ENCODE results near the gene PDP2. TPM values are rescaled to one million over a fixed set of nuclear protein-coding genes. Genes with fewer than 3 reads are reported as not detected.

PDP2 gene
- total and polyA plus RNA-seq, 10 of the 15 experiments (the other 5 are each of a cell fraction or from before 2014, with no cell fraction given): 1.9 to 31.1 (median 6.2) TPM

- Histone ChIP-seq H3K4me2 (ENCODE audit: control insufficient read depth, insufficient read depth) (no peak overlapping the region), H3K9ac (ENCODE audit: control insufficient read depth, insufficient read depth, low read length) (no peak overlapping the region), H3K4me3 (no peak overlapping the region), H4K20me1 (ENCODE audit: control insufficient read depth, insufficient read depth) (no peaks in the 10 kb centered on the region), H3K4me1 (ENCODE audit: control insufficient read depth, insufficient read depth, low read length) (peaks cover 2% of the 10 kb centered on the region), H3K79me2 (ENCODE audit: control insufficient read depth, insufficient read depth, low read length) (no peaks in the 10 kb centered on the region), H3K36me3 (ENCODE audit: control insufficient read depth in 2 of 2, insufficient read depth in 2 of 2, low read length in 1 of 2) (no peaks in the 10 kb centered on the region), H3K9me3 (replicated peaks; ENCODE audit: control insufficient read depth, insufficient read depth, low read length) (no peaks in the 10 kb centered on the region), H3K27me3 (replicated peaks in 1 of 2; ENCODE audit: control insufficient read depth in 2 of 2, insufficient read depth in 2 of 2, low read length in 1 of 2) (peaks cover 0 to 3% of the 10 kb centered on the region in 2 experiments; a peak in 3 of 4 replicates), H2AFZ (ENCODE audit: control insufficient read depth, low read depth, low read length) (no peak overlapping the region), H3K27ac (ENCODE audit: control insufficient read depth, insufficient read depth) (no peak overlapping the region)
- intact Hi-C loops (cut with micrococcal nuclease; ENCODE audit: unreplicated experiment) (no loop called here), in situ Hi-C loops (cut with MboI) (no loop called here)
- FAIRE-seq: no peak
- SMC1A ChIA-PET (ENCODE audit: uncharacterized antibody, unreplicated experiment): interaction anchor here (1.1 kb wide), 1 partner anchor 9 kb away, joined by 3 read pairs; no protein-coding TSS in a partner anchor
- POLR2A ChIA-PET: interaction anchor here (0.5 kb wide), 1 partner anchor 415 kb away, joined by 5 read pairs; no protein-coding TSS in a partner anchor
- no peak for TF ChIP-seq EED (IDR thresholded peaks at IDR 0.05; ENCODE audit: low read depth)
- no peak for TF ChIP-seq SPI1 (IDR thresholded peaks at IDR 0.05; ENCODE audit: borderline replicate concordance, insufficient read depth, low read depth, low read length)
- TF ChIP-seq TBL1XR1 (IDR thresholded peaks at IDR 0.05; ENCODE audit: low read depth, low read length): no peak
- TF ChIP-seq BRCA1 (IDR thresholded peaks at IDR 0.05; ENCODE audit: low read depth, low read length): no peak
- TF ChIP-seq REST (IDR thresholded peaks at IDR 0.05; ENCODE audit: low read depth, low read length): no peak
- no peak for TF ChIP-seq USF2 (IDR thresholded peaks at IDR 0.05; ENCODE audit: borderline replicate concordance, low read depth, low read length)
- no peak for TF ChIP-seq NBN (IDR thresholded peaks at IDR 0.05)
- TF ChIP-seq STAT3 (IDR thresholded peaks at IDR 0.05; ENCODE audit: low read depth, low read length): no peak
- no peak for TF ChIP-seq CUX1 (IDR thresholded peaks at IDR 0.05; ENCODE audit: insufficient replicate concordance, low read depth, low read length)
- TF ChIP-seq PML (IDR thresholded peaks at IDR 0.05; ENCODE audit: low read length): no peak
- no peak for TF ChIP-seq ZNF24 (IDR thresholded peaks at IDR 0.05)
- no peak for TF ChIP-seq MXI1 (IDR thresholded peaks at IDR 0.05; ENCODE audit: low read depth, low read length)
- TF ChIP-seq SMAD1 (IDR thresholded peaks at IDR 0.05; ENCODE audit: low read depth, partially characterized antibody): no peak
- TF ChIP-seq SUPT20H (IDR thresholded peaks at IDR 0.05; ENCODE audit: borderline replicate concordance, control insufficient read depth, low read depth, low read length): no peak
- 32% methylated on average over 2 of the region's 2 CpGs for WGBS (ENCODE audit: insufficient coverage, insufficient replicate concordance, low lambda C conversion rate, missing lambda C conversion rate)
- CTCF ChIA-PET: interaction anchor here (1.0 to 1.1 kb wide), 2 partner anchors 13 to 25 kb away, joined by 3 read pairs; no protein-coding TSS in a partner anchor
- no TSS peak for BruUV-seq (replicated peaks)
- RAD21 ChIA-PET (ENCODE audit: unreplicated experiment): no interaction called here
- no peak for DNase-seq (ENCODE audit: low read depth, low spot score)
- no peak for ATAC-seq
Measured at GRCh38 chr16:66920299-66920590, 39.9 kb downstream of the PDP2 start.

All from GM12878 (cell line).